ENCODE results near the gene GNA15.
"Not testable (repeated sequence)": the region's sequence is repeated elsewhere in the genome, so short reads cannot be mapped to it uniquely, and the experiment has no call there.

The GNA15 gene

DNA sequence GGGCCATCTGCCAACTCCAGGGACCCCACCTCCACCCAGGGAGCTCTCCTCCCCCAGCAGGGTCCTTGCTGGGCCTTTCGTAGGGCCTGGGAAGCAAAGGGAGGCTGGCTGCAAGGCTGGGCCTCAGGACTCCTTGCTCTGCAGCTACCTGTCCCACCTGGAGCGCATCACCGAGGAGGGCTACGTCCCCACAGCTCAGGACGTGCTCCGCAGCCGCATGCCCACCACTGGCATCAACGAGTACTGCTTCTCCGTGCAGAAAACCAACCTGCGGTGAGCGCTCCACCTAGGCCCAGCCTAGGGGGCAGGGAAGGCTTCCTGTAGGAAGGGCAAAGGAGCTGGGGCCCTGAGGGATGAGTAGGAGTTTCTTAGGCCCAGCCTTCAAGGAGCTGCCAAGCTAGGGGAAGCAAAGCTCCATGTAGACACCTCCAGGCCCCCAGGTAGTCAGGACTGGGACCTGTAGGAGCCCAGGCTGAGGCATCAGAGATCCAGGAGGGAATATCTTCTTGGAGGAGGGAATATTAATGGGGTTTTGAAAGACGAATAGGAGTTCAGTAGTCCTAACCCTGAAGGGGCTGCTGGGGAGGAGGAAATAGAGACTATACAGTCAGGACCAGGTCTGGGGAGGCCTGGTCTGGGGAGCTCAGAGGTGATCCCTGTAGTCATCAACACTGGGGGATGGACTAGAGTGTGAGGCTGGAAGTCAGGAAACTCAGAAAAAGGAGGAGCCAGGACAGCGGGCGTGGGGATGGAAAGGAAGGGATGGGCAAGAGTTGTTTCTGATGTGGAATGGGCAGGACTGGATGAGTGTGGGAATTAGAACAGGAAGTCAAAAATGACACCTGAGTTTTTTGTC is 16.0 kb downstream of the GNA15 start:
- DNase-seq = no peak

DNA sequence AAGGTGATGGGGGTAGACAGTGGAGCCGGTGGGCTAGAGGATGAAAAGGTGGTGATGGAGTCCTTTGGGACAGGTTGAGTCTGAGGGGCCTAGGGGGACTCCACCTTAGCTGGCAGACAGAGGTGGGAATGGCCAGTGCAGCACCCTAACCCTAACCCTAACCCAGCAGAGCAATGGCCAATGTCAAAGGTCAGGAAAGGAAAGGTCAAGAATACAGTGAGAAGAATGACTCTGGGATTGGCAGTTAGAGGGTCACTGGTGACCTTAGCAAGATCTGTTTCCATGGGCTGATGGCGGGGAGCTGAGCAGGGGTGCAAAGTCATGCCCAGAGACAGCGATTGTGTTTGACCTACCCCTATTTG is 16.6 kb downstream of the GNA15 start:
- DNase-seq = no peak

DNA sequence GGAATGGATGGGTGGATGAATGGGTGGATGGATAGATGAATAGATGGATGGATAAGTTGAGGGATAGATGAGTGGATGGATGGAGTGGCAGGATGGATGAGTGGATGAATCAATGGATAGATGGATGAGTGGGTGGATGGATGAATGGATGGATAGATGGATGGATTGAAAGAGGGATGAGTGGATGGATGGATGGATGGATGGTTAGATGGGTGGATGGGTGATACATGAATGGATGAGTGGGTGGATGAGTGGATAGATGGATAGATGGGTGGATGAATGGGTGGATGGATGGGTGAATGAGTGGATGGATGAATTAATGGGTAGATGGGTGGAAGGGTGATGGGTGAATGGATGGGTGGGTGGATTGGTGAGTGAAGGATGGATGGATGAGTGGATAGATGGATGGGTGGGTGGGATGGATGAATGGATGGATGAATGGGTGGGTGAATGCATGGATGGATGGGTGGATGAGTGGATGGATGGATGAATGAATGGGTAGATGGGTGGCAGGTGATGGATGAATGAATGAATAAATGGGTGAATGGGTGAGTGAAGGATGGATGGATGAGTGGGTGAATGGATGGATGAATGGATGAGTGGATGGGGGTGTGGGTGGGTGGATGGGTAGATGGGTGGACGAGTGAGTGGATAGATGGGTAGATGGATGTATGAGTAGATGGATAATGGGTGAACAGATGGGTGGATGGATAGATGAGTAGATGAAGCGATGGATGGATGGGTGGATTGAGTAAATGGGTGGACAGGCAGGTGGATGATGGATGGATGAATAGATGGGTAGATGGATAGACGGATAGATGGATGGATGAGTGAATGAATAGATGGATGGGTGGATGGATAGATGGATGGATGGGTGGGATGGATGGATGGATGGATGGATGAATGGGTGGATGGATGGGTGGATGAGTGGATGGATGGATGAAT is 17.7 kb downstream of the GNA15 start:
- no peak for DNase-seq

DNA sequence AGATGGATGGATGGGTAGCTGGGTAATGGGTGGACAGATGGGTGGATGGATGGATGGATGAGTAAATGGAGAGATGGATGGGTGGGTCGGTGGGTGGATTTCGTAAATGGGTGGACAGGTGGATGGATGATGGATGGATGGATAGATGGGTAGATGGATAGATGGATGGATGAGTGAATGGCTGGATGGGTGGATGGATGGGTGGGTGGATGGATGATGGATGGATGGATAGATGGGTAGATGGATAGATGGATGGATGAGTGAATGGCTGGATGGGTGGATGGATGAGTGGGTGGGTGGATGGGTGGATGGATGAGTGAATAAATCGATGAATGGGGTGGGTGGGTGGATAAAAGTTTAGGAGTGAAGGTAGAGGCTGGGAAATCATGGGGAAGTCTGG is 18.6 kb downstream of the GNA15 start:
- DNase-seq = not testable (repeated sequence)

DNA sequence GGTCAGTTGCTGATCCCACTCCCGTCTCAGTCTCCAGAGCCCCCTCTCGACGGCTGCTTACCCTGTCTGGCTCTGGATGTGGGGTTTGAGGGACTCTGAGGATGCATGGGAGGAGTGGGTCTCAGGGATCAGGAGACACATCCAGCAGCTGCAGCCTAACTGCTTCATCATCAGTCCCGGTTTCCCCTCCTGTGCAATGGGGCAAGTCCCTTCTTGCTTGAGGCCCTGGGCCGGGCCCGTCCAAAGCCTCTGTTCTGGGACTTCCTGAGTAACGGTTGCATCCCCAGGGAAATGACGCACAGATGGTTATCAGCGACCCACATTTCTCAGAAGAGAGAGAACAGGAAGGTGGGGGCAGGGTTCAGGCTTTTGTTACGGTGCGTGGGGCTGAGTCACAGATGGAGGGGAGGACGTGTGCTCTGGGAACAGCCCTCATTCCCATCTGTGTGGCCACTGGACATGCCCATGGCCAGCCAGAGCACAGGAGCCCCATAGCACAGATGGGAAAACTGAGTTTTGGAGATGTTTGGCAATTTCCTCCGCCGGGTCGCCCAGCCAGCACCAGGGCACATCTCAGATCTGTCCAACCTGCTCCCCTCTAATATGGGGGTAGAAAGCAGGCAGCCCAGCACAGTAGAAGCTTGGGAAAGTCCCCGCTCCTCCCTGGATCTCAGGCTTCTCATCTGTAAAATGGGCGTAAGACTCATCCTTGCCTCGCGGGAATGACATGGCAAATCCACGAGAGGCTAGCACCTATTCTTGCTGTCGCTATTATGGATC is 19.3 kb downstream of the GNA15 start:
- no peak for DNase-seq

DNA sequence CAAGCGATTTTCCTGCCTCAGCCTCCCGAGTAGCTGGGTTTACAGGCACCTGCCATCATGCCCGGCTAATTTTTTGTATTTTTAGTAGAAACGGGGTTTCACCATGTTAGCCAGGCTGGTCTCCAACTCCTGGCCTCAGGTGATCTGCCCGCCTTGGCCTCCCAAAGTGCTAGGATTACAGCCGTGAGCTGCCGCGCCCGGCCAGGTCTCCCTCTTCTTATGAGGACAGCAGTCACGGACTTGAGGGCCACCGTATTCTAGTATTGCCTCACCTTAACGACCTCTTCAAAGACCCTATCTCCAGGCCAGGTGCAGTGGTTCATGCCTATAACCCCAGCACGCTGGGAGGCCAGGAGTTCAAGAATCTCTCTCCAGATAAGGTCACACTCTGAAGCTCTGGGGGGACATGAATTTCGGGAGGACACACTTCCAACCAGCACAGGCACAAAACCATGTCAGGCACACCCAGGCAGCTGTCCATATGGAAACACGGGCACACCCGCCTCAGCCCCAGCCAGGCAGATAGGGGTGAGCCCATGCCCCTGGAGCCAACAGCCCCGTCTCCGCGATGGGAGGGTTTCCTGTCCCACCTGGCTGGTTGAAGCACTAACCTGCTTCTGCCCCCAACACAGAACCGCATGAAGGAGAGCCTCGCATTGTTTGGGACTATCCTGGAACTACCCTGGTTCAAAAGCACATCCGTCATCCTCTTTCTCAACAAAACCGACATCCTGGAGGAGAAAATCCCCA is 21.4 kb downstream of the GNA15 start:
- DNase-seq = no peak

DNA sequence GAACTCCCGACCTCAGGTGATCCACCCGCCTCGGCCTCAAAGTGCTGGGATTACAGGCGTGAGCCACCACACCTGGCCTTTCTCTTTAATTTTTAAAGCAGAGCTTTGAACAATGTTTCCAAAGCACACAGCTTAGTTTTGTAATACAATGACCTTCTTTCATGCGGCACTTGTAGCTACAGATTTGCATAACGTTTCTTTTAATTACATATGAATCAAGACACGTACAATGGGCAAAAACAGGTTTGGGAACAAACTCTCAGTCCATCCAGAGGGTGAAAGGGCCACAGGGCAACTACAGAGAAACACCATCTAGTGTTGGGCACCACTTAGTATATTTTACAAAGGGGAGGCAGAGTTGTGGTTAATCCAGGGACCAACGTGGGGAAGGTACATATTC is 23.7 kb downstream of the GNA15 start:
- DNase-seq = no peak

DNA sequence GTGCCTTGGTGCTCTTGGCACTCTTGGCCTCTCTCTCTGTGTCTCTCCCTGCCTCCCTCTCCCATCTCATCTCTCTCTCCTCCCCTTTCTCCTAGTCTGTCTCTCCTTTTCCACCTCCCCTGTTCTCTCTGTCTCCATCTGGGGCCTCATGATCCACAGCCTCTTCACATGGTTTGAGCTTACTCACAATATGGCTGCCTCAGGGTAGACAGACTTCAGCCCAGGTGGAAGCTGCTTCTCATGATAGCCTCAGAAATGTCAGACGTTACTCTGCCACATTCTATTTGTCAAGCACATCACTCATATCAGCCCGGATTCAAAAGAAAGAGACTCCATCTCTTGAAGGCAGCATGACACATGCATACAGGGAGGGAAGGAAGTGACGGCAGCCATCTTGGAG is 24.4 kb downstream of the GNA15 start:
- DNase-seq = no peak

DNA sequence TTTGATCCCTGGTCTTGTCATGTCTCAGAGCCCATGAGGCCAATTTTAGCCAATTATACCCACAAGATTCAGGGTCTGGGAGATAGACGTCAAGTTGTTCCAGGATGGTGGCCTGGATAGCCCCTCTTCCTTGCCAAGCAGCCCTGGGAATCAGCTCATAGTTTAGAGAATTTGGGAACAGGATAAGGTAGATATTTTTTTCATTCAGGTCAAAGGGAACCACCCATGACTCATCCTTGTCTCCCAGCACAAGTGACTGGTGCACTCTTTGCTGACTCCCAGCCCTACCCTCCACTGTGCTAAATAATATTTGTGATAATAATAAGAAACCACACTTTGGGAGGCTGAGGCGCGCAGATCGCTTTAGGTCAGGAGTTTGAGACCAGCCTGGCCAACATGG is 25.6 kb downstream of the GNA15 start:
- no peak for DNase-seq

DNA sequence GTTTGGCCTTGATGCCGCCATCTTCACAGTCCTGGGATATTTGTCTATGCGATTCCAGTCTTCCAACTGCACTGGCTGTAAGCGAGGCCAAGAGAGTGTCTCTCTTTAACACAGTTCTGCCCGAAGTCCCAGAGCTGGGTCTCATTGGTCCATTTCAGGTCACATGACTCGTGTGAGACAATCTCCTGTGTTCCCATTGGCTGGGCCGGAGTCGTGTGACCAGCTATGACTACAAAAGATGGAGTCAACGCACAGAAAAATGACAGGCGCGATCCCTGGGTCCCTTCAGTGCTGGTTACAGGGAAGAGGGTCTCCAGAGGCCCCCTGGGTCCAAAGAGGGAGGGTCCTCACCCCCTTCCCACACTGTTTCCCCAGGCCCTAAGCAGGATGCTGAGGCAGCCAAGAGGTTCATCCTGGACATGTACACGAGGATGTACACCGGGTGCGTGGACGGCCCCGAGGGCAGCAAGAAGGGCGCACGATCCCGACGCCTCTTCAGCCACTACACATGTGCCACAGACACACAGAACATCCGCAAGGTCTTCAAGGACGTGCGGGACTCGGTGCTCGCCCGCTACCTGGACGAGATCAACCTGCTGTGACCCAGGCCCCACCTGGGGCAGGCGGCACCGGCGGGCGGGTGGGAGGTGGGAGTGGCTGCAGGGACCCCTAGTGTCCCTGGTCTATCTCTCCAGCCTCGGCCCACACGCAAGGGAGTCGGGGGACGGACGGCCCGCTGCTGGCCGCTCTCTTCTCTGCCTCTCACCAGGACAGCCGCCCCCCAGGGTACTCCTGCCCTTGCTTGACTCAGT is 26.8 kb downstream of the GNA15 start:
- no peak for DNase-seq

DNA sequence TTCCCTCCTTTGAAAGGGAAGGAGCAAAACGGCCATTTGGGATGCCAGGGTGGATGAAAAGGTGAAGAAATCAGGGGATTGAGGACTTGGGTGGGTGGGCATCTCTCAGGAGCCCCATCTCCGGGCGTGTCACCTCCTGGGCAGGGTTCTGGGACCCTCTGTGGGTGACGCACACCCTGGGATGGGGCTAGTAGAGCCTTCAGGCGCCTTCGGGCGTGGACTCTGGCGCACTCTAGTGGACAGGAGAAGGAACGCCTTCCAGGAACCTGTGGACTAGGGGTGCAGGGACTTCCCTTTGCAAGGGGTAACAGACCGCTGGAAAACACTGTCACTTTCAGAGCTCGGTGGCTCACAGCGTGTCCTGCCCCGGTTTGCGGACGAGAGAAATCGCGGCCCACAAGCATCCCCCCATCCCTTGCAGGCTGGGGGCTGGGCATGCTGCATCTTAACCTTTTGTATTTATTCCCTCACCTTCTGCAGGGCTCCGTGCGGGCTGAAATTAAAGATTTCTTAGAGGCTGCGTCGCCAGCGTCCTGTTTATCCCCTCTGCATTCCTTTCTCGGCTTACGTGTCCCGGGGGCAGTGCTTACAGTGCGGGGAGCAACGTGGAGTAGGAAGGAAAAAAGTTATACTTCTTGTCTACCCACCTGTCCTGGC is 27.5 kb downstream of the GNA15 start:
- DNase-seq = no peak

DNA sequence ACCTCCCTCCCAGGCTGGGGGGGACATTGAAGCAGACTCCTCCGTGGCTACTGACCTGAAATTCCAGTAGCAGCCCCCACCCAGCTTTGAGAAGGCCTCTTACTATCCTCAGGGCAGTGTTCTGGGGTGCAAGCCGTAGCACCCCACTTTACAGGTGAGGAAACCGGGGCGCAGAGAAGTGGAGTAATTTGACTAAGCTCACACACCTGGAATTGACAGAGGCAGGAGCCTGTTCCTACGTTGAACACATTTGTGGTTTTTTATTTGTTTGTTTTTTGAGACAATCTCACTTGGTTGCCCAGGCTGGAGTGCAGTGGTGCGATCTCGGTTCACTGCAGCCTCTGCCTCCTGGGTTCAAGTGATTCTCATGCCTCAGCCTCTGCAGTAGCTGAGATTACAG is 28.1 kb downstream of the GNA15 start:
- no peak for DNase-seq

DNA sequence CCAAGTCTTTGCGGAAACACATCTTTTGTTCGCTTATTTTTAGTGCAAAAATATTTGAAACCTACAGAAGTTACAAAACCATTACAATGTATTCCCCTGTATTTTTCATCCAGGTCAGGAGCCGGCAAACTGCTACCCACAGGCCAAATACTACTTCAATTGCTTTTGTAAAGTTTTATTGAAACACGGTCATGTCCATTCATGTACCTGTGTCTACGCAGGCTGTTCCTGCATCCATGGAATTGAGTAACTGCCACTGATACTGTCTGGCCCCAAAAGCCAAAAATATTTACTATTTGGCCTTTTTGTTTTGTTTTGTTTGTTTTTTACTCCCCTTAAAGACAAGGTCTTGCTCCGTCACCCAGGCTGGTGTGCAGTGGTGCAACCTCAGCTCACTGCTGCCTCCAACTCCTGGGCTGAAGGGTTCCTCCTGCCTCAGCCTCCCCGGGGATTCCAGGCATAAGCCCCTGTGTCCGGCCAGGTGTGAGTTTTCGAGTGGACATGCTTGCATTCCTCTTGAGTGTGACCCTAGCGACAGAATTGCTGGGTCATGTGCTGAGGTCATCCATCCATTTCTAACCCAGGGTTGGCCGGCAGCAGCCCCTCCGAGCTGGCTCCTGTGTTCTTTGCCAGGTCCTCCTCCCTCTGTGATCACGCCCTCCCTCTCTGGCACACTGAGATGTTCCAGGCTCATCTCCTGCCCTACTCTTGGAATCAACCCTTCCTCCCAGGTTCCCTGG is 31.9 kb downstream of the GNA15 start:
- DNase-seq = no peak

DNA sequence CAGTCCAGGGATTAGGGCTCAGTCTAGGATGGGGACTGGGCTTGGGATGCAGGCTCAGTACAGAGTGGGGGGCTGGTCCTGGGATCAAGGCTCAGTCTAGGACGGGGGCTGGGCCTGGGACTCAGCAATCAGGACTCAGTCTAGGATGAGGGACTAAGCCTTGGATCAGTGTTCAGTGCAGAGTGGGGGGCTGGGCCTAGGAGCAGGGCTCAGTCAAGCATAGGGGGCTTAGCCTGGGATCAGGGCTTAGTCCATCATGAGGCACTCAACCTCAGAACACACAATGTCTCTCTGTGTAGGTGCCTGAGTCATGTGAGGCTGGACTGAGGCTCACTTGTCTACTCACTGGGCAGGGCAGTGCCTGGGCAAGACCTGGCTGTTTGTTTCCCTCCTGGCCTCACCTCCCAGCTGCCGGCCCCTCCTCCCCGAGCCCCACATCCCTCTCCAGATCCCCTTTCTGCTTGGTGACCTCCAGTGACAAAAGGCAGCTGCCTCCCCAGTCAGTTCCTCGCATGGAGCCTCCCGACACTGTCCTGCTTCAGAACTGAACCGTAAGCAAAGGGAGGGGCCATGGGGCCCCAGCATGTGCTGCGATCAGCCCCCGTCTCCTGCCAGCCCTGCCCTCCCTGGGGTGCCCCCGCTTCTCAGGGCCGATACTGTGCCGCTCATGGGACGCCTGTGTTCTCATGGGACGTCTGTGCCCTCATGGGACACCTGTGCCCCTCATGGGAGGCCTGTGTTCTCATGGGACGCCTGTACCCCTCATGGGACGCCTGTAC is 36.2 kb downstream of the GNA15 start:
- DNase-seq = no peak

DNA sequence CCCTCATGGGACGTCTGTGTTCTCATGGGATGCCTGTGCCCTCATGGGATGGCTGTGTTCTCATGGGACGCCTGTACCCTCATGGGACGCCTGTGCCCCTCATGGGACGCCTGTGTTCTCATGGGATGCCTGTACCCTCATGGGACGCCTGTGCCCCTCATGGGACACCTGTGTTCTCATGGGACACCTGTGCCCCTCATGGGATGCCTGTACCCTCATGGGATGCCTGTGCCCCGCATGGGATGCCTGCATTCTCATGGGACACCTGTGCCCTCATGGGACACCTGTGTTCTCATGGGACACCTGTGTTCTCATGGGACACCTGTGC is 36.8 kb downstream of the GNA15 start:
- not testable (repeated sequence) for DNase-seq

DNA sequence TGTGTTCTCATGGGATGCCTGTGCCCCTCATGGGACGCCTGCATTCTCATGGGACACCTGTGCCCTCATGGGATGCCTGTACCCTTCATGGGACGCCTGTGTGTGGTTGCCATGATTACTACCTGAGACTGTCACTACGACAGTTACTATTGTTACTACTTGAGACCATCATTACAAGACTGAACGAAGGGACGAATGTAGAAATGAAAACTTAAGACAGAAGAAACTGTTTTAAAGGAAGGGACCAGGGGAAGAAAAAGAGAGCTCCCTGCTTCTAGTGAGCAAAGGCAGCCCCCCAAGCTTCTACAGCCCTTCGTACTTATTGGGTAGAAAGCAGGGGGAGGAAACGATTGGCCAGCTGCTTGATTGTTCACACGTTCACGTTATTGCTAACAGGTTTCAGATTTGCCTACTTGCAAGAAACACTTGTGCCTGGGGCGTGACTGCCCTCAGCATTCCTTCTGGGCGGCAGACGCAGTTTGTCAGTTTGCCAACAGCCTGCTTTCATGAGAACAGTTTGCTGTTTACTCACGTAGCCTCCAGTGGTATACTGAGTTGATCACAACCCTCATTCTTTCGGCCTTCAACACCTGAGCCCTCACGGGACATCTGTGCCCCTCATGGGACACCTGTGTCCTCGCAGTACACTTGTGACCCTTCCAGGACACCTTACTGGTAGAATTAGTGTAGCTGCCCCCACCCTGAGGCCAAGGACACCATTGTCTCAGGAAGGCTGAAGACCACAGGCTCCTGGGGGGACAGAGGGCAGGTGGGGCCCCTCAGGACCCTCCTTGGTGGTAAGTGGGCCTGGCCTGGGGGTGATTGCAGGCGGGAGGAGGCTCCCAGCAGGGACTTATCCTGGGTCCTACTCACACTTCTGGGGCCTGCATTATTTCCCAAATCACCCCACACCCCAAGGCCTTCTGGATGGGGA is 40.2 kb downstream of the GNA15 start:
- no peak for DNase-seq

DNA sequence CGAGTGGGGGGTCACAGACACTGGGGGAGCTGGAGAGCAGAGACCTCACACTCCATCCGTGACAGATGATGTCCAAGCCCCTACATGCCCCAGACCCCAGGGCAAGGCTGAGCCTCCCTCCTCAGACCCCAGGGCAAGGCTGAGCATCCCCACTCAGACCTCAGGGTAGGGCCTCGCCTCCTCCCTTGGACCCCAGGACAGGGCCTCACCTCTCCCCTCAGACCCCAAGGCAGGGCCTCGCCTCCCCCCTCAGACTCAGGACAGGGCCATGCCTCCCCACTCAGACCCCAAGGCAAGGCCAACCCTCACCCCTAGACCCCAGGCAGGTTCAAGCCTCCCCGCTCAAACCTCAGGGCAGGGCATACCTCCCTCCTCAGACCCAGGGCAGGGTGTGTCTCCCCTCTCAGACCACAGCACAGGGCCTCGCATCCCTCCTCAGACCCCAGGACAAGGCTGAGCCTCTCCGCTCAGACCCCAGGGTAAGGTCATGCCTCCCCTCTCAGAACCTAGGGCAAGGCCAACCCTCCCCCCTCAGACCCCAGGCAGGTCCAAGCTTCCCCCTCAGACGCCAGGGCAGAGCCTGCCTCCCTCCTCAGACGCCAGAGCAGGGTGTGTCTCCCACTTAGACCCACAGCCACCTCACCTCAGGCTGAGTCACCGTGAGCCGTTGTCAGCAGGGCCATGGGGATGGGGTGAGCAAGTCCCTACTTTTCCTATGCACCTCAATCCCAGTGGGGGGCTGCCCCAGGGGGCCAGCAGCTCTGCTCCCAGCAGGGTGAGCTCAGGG is 41.1 kb downstream of the GNA15 start:
- no peak for DNase-seq
